ENCODE measurements around the gene ADORA1.

The ADORA1 gene

GRCh38 chr1:203124011-203124410 is 3.5 kb upstream of the ADORA1 start:
- no peak for DNase-seq

GRCh38 chr1:203124546-203125317 is 2.8 kb upstream of the ADORA1 start:
- no peak for DNase-seq

- no peak for DNase-seq
Observed at GRCh38 chr1:203126151-203126865, 1.2 kb upstream of the ADORA1 start.

GRCh38 chr1:203126866-203127665 is 460 bp upstream of the ADORA1 start:
- DNase-seq, result no peak

- no peak for DNase-seq
Observed at GRCh38 chr1:203128431-203128715, 847 bp downstream of the ADORA1 start.

- no peak for DNase-seq
Observed at GRCh38 chr1:203128716-203129500, 1.4 kb downstream of the ADORA1 start.

GRCh38 chr1:203129501-203130231 is 2.1 kb downstream of the ADORA1 start:
- no peak for DNase-seq

- no peak for DNase-seq
Observed at GRCh38 chr1:203130358-203130985, 2.9 kb downstream of the ADORA1 start.

- no peak for DNase-seq
Observed at GRCh38 chr1:203131548-203132200, 4.1 kb downstream of the ADORA1 start.

GRCh38 chr1:203133970-203134725 is 6.6 kb downstream of the ADORA1 start:
- DNase-seq, result no peak

GRCh38 chr1:203135636-203136305 is 8.2 kb downstream of the ADORA1 start:
- no peak for DNase-seq

GRCh38 chr1:203136409-203137042 is 9.0 kb downstream of the ADORA1 start:
- no peak for DNase-seq

GRCh38 chr1:203137324-203137723 is 9.8 kb downstream of the ADORA1 start:
- no peak for DNase-seq

GRCh38 chr1:203138066-203138465 is 10.5 kb downstream of the ADORA1 start:
- no peak for DNase-seq

- DNase-seq, result no peak
Observed at GRCh38 chr1:203139976-203140475, 12.5 kb downstream of the ADORA1 start.

- no peak for DNase-seq
Observed at GRCh38 chr1:203140743-203141520, 13.4 kb downstream of the ADORA1 start.

- no peak for DNase-seq
Observed at GRCh38 chr1:203142124-203142523, 14.6 kb downstream of the ADORA1 start.

- no peak for DNase-seq
Observed at GRCh38 chr1:203142684-203143408, 15.3 kb downstream of the ADORA1 start.
